Esophagus squamous epithelium (tissue), 5 donors: ENCODE data around the gene MFNG. TPM values are rescaled to one million over a fixed set of nuclear protein-coding genes. Genes with fewer than 3 reads are reported as not detected.

Source experiments
- DNase-seq: peaks from one replicate; lab custom pipeline; 2025; lab: John Stamatoyannopoulos, UW
- H3K27ac ChIP-seq, 4 donors: fragments of 200-600 bp; sonication (generic); one replicate each; pipeline ENCODE4 v1.5.1; 2016 to 2019; ENCODE audit warnings: mild to moderate bottlenecking in 1 of 4
- H3K27me3 ChIP-seq, 4 donors: fragments of 200-600 bp; sonication (generic); 1 replicate in 3 of 4; 2 replicates in 1 of 4; pipeline versions ENCODE4 v1.5.1 to v1.6.0; 2017 to 2021; ENCODE audit warnings: antibody characterized with exemption in 1 of 4
- H3K36me3 ChIP-seq, 3 donors: fragments of 200-600 bp; sonication (generic); one replicate each; pipeline ENCODE4 v1.5.1; 2016 to 2019
- H3K4me1 ChIP-seq, 3 donors: fragments of 200-600 bp; sonication (generic); one replicate each; pipeline ENCODE4 v1.5.1; 2017 to 2019
- H3K4me3 ChIP-seq, 4 donors: fragments of 200-600 bp; sonication (generic); 1 replicate in 3 of 4; 2 replicates in 1 of 4; pipeline ENCODE4 v1.5.1; 2016 to 2019; ENCODE audit warnings: mild to moderate bottlenecking in 2 of 4, moderate library complexity in 1 of 4
- H3K9me3 ChIP-seq, 3 donors: fragments of 200-600 bp; sonication (generic); one replicate each; pipeline ENCODE4 v1.5.1; 2016 to 2019
- CTCF ChIP-seq, 6 experiments: fragments of 450-650 bp in 4 of 6; fragments of 200-600 bp in 2 of 6; sonication (generic) in 2 of 6; IDR thresholded peaks; one replicate each; pipeline ENCODE4 v1.5.1; 2016 to 2019; ENCODE audit warnings: antibody characterized with exemption in 6 of 6, mild to moderate bottlenecking in 4 of 6, moderate library complexity in 4 of 6
- POLR2A ChIP-seq, 4 donors: fragments of 450-650 bp; IDR thresholded peaks; one replicate each; pipeline ENCODE4 v1.6.1; 2017; ENCODE audit warnings: antibody characterized with exemption in 4 of 4, mild to moderate bottlenecking in 4 of 4, moderate library complexity in 3 of 4
- WGBS, 2 donors: methylation state at CpG; one replicate each; pipeline ENCODE4 v1.1.5; 2018; 5-methylcytosine and 5-hydroxymethylcytosine counted together
- intact Hi-C: fragments of 100-400 bp; cut with DNase I; formaldehyde crosslinking; loops from one replicate; pipeline ENCODE4 v1.15.0; 2022
- total RNA-seq, 4 donors: library from RNA; depleted of rRNA; stranded (reverse); fragments of >200 nt; gene quantifications; one replicate each; pipeline ENCODE4 v1.1.0, GENCODE V29; 2016
- donor health status: DM: yes; HTN: yes; CAD: no.

Gene MFNG
- total RNA-seq, 4 donors from 2014 or later, result 3.8 to 10.3 (median 7.9) TPM

- H3K27me3 ChIP-seq, result peaks cover 0 to 41% (median 0%) of the 10 kb centered on the region in 4 donors
- intact Hi-C loops, result no loop called here
- no peaks in the 10 kb centered on the region for H3K36me3 ChIP-seq
- no peak overlapping the region for H3K4me3 ChIP-seq
- DNase-seq, result no peak
- no peaks in the 10 kb centered on the region for H3K9me3 ChIP-seq
- 20 to 63% methylated on average over 1 to 4 of the region's 12 CpGs for WGBS, 2 donors
- H3K27ac ChIP-seq, result peak overlapping the region; percentile 13 to 68 (median 40)
- TF ChIP-seq POLR2A (IDR thresholded peaks at IDR 0.05), result no peak
- no peak for TF ChIP-seq CTCF (IDR thresholded peaks at IDR 0.05)
- H3K4me1 ChIP-seq, result peaks cover 0 to 33% (median 16%) of the 10 kb centered on the region in 3 donors
Measured at GRCh38 chr22:37526376-37526775, 40.2 kb upstream of the MFNG start.

- no peaks in the 10 kb centered on the region for H3K36me3 ChIP-seq
- TF ChIP-seq CTCF (IDR thresholded peaks at IDR 0.05) (no peak), POLR2A (IDR thresholded peaks at IDR 0.05) (no peak)
- intact Hi-C loops, result no loop called here
- H3K4me1 ChIP-seq, result peaks cover 0 to 33% (median 16%) of the 10 kb centered on the region in 3 donors
- peak overlapping the region; percentile 13 to 68 (median 40) for H3K27ac ChIP-seq
- no peak for DNase-seq
- H3K27me3 ChIP-seq, result peaks cover 0 to 47% (median 0%) of the 10 kb centered on the region in 4 donors
- no peak overlapping the region for H3K4me3 ChIP-seq
- WGBS, 2 donors, result 31 to 75% methylated on average over 1 to 4 of the region's 7 CpGs
- H3K9me3 ChIP-seq, result no peaks in the 10 kb centered on the region
Measured at GRCh38 chr22:37525746-37526350, 39.7 kb upstream of the MFNG start.

GRCh38 chr22:37525073-37525745 is 39.0 kb upstream of the MFNG start:
- Histone ChIP-seq H3K9me3 (no peaks in the 10 kb centered on the region), H3K36me3 (no peaks in the 10 kb centered on the region), H3K4me1 (peaks cover 0 to 35% (median 16%) of the 10 kb centered on the region in 3 donors), H3K4me3 (no peak overlapping the region), H3K27me3 (peaks cover 0 to 53% (median 0%) of the 10 kb centered on the region in 4 donors), H3K27ac (peak overlapping the region; percentile 21 to 68 (median 40))
- intact Hi-C loops, result no loop called here
- no peak for DNase-seq
- WGBS, 2 donors, result 5 to 80% methylated on average over 1 to 7 of the region's 10 CpGs
- TF ChIP-seq POLR2A (IDR thresholded peaks at IDR 0.05) (no peak), CTCF (IDR thresholded peaks at IDR 0.05) (no peak)

GRCh38 chr22:37522482-37522881 is 36.3 kb upstream of the MFNG start:
- intact Hi-C loops, result no loop called here
- Histone ChIP-seq H3K4me1 (peaks cover 17 to 52% (median 25%) of the 10 kb centered on the region in 3 donors), H3K36me3 (no peaks in the 10 kb centered on the region), H3K27ac (no peak overlapping the region), H3K4me3 (no peak overlapping the region), H3K27me3 (peaks cover 0 to 79% (median 0%) of the 10 kb centered on the region in 4 donors), H3K9me3 (no peaks in the 10 kb centered on the region)
- DNase-seq, result no peak
- TF ChIP-seq CTCF (IDR thresholded peaks at IDR 0.05) (no peak), POLR2A (IDR thresholded peaks at IDR 0.05) (no peak)
- 91 to 94% methylated on average over 6 of the region's 6 CpGs for WGBS, 2 donors

GRCh38 chr22:37521236-37521739 is 35.1 kb upstream of the MFNG start:
- peaks cover 17 to 49% (median 22%) of the 10 kb centered on the region in 3 donors for H3K4me1 ChIP-seq
- H3K9me3 ChIP-seq, result no peaks in the 10 kb centered on the region
- TF ChIP-seq POLR2A (IDR thresholded peaks at IDR 0.05) (no peak), CTCF (IDR thresholded peaks at IDR 0.05) (no peak)
- H3K36me3 ChIP-seq, result no peaks in the 10 kb centered on the region
- 54 to 71% methylated on average over 14 of the region's 14 CpGs for WGBS, 2 donors
- no peak for DNase-seq
- intact Hi-C loops, result no loop called here
- H3K27ac ChIP-seq, result no peak overlapping the region
- no peak overlapping the region for H3K4me3 ChIP-seq
- H3K27me3 ChIP-seq, result peaks cover 0 to 79% (median 0%) of the 10 kb centered on the region in 4 donors
